K562 (cell line): Measurements from ENCODE around the gene KISS1. TPM values are rescaled to one million over a fixed set of nuclear protein-coding genes. Genes with fewer than 3 reads are reported as not detected.

ENCODE experiments used
- CBX8 ChIP-seq: fragments of 200-600 bp; sonication (generic); IDR thresholded peaks from 2 replicates; pipeline ENCODE4 v1.6.1; 2012; ENCODE audit warnings: borderline replicate concordance, mixed run types, low read depth, mild to moderate bottlenecking, moderate library complexity, mixed read lengths, low read length, control low read depth, inconsistent platforms; ENCODE audit not compliant: poor library complexity, severe bottlenecking; ENCODE audit errors: extremely low read depth
- CHD4 ChIP-seq: fragments of 200-600 bp; sonication (generic); IDR thresholded peaks from 3 replicates; pipeline ENCODE4 v1.6.1; 2012; ENCODE audit warnings: low read depth, mild to moderate bottlenecking, mixed read lengths, low read length, inconsistent platforms; ENCODE audit not compliant: insufficient read depth, insufficient replicate concordance, poor library complexity, severe bottlenecking
- CREM ChIP-seq: IDR thresholded peaks from 2 replicates; pipeline ENCODE4 v1.6.1; 2014; ENCODE audit warnings: antibody characterized with exemption, low read depth
- LARP7 ChIP-seq: fragments of 450-650 bp; IDR thresholded peaks from 2 replicates; pipeline ENCODE4 v1.6.1; 2016
- PHF21A ChIP-seq: fragments of 450-650 bp; IDR thresholded peaks from 2 replicates; pipeline ENCODE4 v1.6.1; 2017; ENCODE audit warnings: low read depth, borderline replicate concordance
- RERE ChIP-seq: sonication (generic); formaldehyde crosslinking; IDR thresholded peaks from 2 replicates; pipeline ENCODE4 v1.8.0; 2023; ENCODE audit warnings: missing genetic modification reagents, mild to moderate bottlenecking, borderline replicate concordance
- ZNF140 ChIP-seq: fragments of 250-450 bp; sonication (Bioruptor Pico); IDR thresholded peaks from 2 replicates; pipeline ENCODE4 v1.8.0; 2021; ENCODE audit warnings: moderate library complexity, mild to moderate bottlenecking, inconsistent platforms
- polyA plus RNA-seq, 8 experiments: library from polyadenylated mRNA; depleted of rRNA in 4 of 8; stranded (reverse) in 5 of 8; unstranded in 3 of 8; fragments of >200 nt; fragmentation: Nextera tagmentation in 2 of 8; fragmentation: Illumina TruSeq in 1 of 8; extraction: Ambion mirVana in 2 of 8; extraction: Trizol in 1 of 8; gene quantifications; 2 replicates each; pipeline versions ENCODE4 v1.2.1 to v1.2.3, GENCODE V29; 2011 to 2014; ENCODE audit warnings: inconsistent platforms in 1 of 8, missing spikeins in 1 of 8
- total RNA-seq, 7 experiments: library from RNA; depleted of rRNA in 6 of 7; stranded (reverse); fragments of >200 nt in 6 of 7; fragmentation: Illumina TruSeq in 2 of 7; extraction: Trizol in 2 of 7; gene quantifications; 2 replicates each; pipeline versions ENCODE4 v1.2.1 to v1.2.3, GENCODE V29; 2011 to 2021; ENCODE audit warnings: low replicate concordance in 1 of 7
- TF ChIP-seq, protein P1 (sequence below): fragments of 250-450 bp; sonication (Bioruptor Pico); IDR thresholded peaks from 2 replicates; pipeline ENCODE4 v1.5.0; 2021

The KISS1 gene
- total and polyA plus RNA-seq, 9 of the 15 experiments (the other 6 are each of a cell fraction or from before 2014, with no cell fraction given), result 0.31 TPM; not detected in 8

GRCh38 chr1:204153667-204154066, 42.6 kb downstream of the KISS1 start (continued):
- TF ChIP-seq RERE (CRISPR knock-in tag), result no peak
- TF ChIP-seq ZNF140, result no peak
- no peak for TF ChIP-seq CBX8
- no peak for TF ChIP-seq LARP7
- no peak for TF ChIP-seq CHD4
- TF ChIP-seq, protein P1, sequence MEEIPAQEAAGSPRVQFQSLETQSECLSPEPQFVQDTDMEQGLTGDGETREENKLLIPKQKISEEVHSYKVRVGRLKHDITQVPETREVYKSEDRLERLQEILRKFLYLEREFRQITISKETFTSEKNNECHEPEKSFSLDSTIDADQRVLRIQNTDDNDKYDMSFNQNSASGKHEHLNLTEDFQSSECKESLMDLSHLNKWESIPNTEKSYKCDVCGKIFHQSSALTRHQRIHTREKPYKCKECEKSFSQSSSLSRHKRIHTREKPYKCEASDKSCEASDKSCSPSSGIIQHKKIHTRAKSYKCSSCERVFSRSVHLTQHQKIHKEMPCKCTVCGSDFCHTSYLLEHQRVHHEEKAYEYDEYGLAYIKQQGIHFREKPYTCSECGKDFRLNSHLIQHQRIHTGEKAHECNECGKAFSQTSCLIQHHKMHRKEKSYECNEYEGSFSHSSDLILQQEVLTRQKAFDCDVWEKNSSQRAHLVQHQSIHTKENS, result no peak
- TF ChIP-seq CREM, result no peak
- no peak for TF ChIP-seq PHF21A
